Stimulated activated CD4-positive, alpha-beta T cell treated with anti-CD3 and anti-CD28 coated beads, Interleukin-15, amount 100 ng/mL, for 48 hours (primary cell): ENCODE measurements around the gene ADAT1.
A peak's percentile ranks its signal among the peaks of the same experiment; 100 is the strongest.

Experiments used
- DNase-seq, 2 donors: peaks; one replicate each; pipeline ENCODE4 v3.0.0-alpha.2; 2020; ENCODE audit warnings: low read depth in 2 of 2

The ADAT1 gene

GRCh38 chr16:75576384-75576811, 46.7 kb downstream of the ADAT1 start:
- no peak for DNase-seq

GRCh38 chr16:75575958-75576357, 47.1 kb downstream of the ADAT1 start:
- DNase-seq, result no peak

- no peak for DNase-seq
Measured at GRCh38 chr16:75573955-75574354, 49.1 kb downstream of the ADAT1 start.

- no peak for DNase-seq
Measured at GRCh38 chr16:75572864-75573542, 50.1 kb downstream of the ADAT1 start.

GRCh38 chr16:75570396-75571065, 52.5 kb downstream of the ADAT1 start:
- DNase-seq, result no peak

- no peak for DNase-seq
Measured at GRCh38 chr16:75567911-75568310, 55.2 kb downstream of the ADAT1 start.

- DNase-seq, result no peak
Measured at GRCh38 chr16:75566758-75567255, 56.3 kb downstream of the ADAT1 start.

GRCh38 chr16:75566040-75566757, 56.9 kb downstream of the ADAT1 start, which contains the start of gene GABARAPL2:
Gene GABARAPL2 (plus strand): TSS chr16:75566379. CDS start chr16:75566487, 108 bp downstream.
- peak; percentile 77 to 84 for DNase-seq

GRCh38 chr16:75565640-75566039, 57.4 kb downstream of the ADAT1 start:
- DNase-seq, result no peak

- no peak for DNase-seq
Measured at GRCh38 chr16:75559564-75560372, 63.3 kb downstream of the ADAT1 start.

- no peak for DNase-seq
Measured at GRCh38 chr16:75558846-75559401, 64.2 kb downstream of the ADAT1 start.

GRCh38 chr16:75556431-75556950, 66.6 kb downstream of the ADAT1 start:
- DNase-seq, result no peak

- DNase-seq, result peak; percentile 93 to 97
Measured at GRCh38 chr16:75555707-75556430, 67.2 kb downstream of the ADAT1 start, which contains the start of gene TMEM231. Gene TMEM231 (minus strand): TSS chr16:75556252. CDS start chr16:75556209, 43 bp downstream.

- no peak for DNase-seq
Measured at GRCh38 chr16:75555213-75555706, 67.8 kb downstream of the ADAT1 start.

GRCh38 chr16:75552951-75553350, 70.1 kb downstream of the ADAT1 start:
- no peak for DNase-seq

- DNase-seq, result no peak
Measured at GRCh38 chr16:75550211-75550662, 72.8 kb downstream of the ADAT1 start.
